ENCODE results near the gene SEMA4B.
A peak's percentile ranks its signal among the peaks of the same experiment; 100 is the strongest.
"Not testable (repeated sequence)": the region's sequence is repeated elsewhere in the genome, so short reads cannot be mapped to it uniquely, and the experiment has no call there.

Gene SEMA4B

GRCh38 chr15:90184119-90184785 is 16.9 kb upstream of the SEMA4B start:
- peak; percentile 77 for DNase-seq (ENCODE audit: low spot score)
- in situ Hi-C loops (cut with MboI; ENCODE audit: low sequenced_read_pairs, unreplicated experiment): no loop called here
- TF ChIP-seq CTCF (IDR thresholded peaks at IDR 0.05; ENCODE audit: borderline replicate concordance, control extremely low read depth, extremely low read depth, insufficient read depth, missing control alignments): no peak

- no peak for TF ChIP-seq CTCF (IDR thresholded peaks at IDR 0.05; ENCODE audit: borderline replicate concordance, control extremely low read depth, extremely low read depth, insufficient read depth, missing control alignments)
- DNase-seq (ENCODE audit: low spot score): peak; percentile 88
- in situ Hi-C loops (cut with MboI; ENCODE audit: low sequenced_read_pairs, unreplicated experiment): no loop called here
Measured at GRCh38 chr15:90184786-90185704, 16.1 kb upstream of the SEMA4B start.

GRCh38 chr15:90187257-90187868 is 13.8 kb upstream of the SEMA4B start:
- no peak for TF ChIP-seq CTCF (IDR thresholded peaks at IDR 0.05; ENCODE audit: borderline replicate concordance, control extremely low read depth, extremely low read depth, insufficient read depth, missing control alignments)
- DNase-seq (ENCODE audit: low spot score): no peak
- in situ Hi-C loops (cut with MboI; ENCODE audit: low sequenced_read_pairs, unreplicated experiment): no loop called here

- in situ Hi-C loops (cut with MboI; ENCODE audit: low sequenced_read_pairs, unreplicated experiment); DNase-seq (ENCODE audit: low spot score): not testable (repeated sequence)
Measured at GRCh38 chr15:90188065-90188464, 13.1 kb upstream of the SEMA4B start.

- in situ Hi-C loops (cut with MboI; ENCODE audit: low sequenced_read_pairs, unreplicated experiment): no loop called here
- no peak for DNase-seq (ENCODE audit: low spot score)
- no peak for TF ChIP-seq CTCF (IDR thresholded peaks at IDR 0.05; ENCODE audit: borderline replicate concordance, control extremely low read depth, extremely low read depth, insufficient read depth, missing control alignments)
Measured at GRCh38 chr15:90188914-90189748, 12.0 kb upstream of the SEMA4B start.

- TF ChIP-seq CTCF (IDR thresholded peaks at IDR 0.05; ENCODE audit: borderline replicate concordance, control extremely low read depth, extremely low read depth, insufficient read depth, missing control alignments): no peak
- in situ Hi-C loops (cut with MboI; ENCODE audit: low sequenced_read_pairs, unreplicated experiment): no loop called here
- DNase-seq (ENCODE audit: low spot score): no peak
Measured at GRCh38 chr15:90189781-90190467, 11.2 kb upstream of the SEMA4B start.
